Body of pancreas (tissue), 4 donors: Measurements from ENCODE around the gene SGMS1. TPM values are rescaled to one million over a fixed set of nuclear protein-coding genes. Genes with fewer than 3 reads are reported as not detected.
A peak's percentile ranks its signal among the peaks of the same experiment; 100 is the strongest.

Experiments used
- ATAC-seq: fragments of 150-250 bp; one replicate; pipeline ENCODE4 v1.9.1; 2016
- DNase-seq, 4 donors: peaks; one replicate each; pipeline ENCODE4 v3.0.0-alpha.2; 2019
- H3K27ac ChIP-seq, 4 donors: fragments of 200-600 bp; sonication (generic); 1 replicate in 3 of 4; 2 replicates in 1 of 4; pipeline versions ENCODE4 v1.5.1 to v1.6.1; 2016 to 2019; ENCODE audit warnings: mild to moderate bottlenecking in 1 of 4, mixed read lengths in 1 of 4, moderate library complexity in 1 of 4
- H3K27me3 ChIP-seq, 2 donors: fragments of 200-600 bp; sonication (generic); one replicate each; pipeline ENCODE4 v1.6.0; 2016; ENCODE audit warnings: mild to moderate bottlenecking in 1 of 2
- H3K36me3 ChIP-seq, 2 donors: fragments of 200-600 bp; sonication (generic); replicated peaks in 1 of 2; 2 replicates each; pipeline ENCODE4 v1.5.1; 2016; ENCODE audit warnings: low read depth in 2 of 2; ENCODE audit not compliant: insufficient read depth in 1 of 2
- H3K4me1 ChIP-seq: fragments of 200-600 bp; sonication (generic); one replicate; pipeline ENCODE4 v1.6.0; 2016
- H3K4me3 ChIP-seq, 2 donors: fragments of 200-600 bp; sonication (generic); 1 replicate in 1 of 2; 2 replicates in 1 of 2; pipeline ENCODE4 v1.5.1; 2016 to 2019
- H3K9me3 ChIP-seq, 3 donors: fragments of 200-600 bp; sonication (generic); 1 replicate in 2 of 3; 2 replicates in 1 of 3; pipeline ENCODE4 v1.5.1; 2016
- POLR2A ChIP-seq, 3 donors: fragments of 450-650 bp; IDR thresholded peaks; one replicate each; pipeline ENCODE4 v1.6.1; 2016; ENCODE audit warnings: antibody characterized with exemption in 3 of 3, mild to moderate bottlenecking in 2 of 3
- WGBS, 2 donors: methylation state at CpG; one replicate each; pipeline ENCODE4 v1.1.5; 2017; 5-methylcytosine and 5-hydroxymethylcytosine counted together
- intact Hi-C: fragments of 100-400 bp; cut with DNase I; formaldehyde crosslinking; loops from one replicate; pipeline ENCODE4 v1.15.1; 2023
- total RNA-seq, 2 donors: library from RNA; depleted of rRNA; stranded (reverse); fragments of >200 nt; gene quantifications; one replicate each; pipeline ENCODE4 v1.1.0, GENCODE V29; 2016
- TF ChIP-seq, protein P1 (sequence below), 7 experiments: fragments of 450-650 bp in 4 of 7; fragments of 200-600 bp in 3 of 7; sonication (generic) in 3 of 7; IDR thresholded peaks; one replicate each; pipeline ENCODE4 v1.5.1; 2016 to 2019; ENCODE audit warnings: antibody characterized with exemption in 7 of 7

Gene SGMS1
- total RNA-seq, 2 donors from 2014 or later: 46.2 to 68.9 TPM

DNA sequence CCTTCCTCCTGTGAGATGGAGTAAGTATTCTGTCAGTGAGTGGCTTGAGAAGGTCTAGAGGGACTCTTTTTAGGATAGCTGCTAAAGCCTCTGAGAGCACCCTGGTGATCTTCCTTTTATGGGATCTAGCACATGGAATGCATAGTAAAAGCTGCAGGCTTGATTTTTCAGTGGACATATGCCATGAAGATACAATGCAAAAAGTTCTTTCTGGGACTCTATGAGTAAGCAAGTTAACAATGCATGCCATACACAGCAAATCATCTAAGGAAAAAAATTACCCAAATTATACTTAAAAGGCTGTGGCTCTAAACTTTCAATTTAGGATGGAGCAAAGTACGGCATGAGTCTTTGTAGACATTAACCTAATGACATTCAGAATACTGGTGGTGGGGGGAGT, 154.5 kb downstream of the SGMS1 start:
- no peak for TF ChIP-seq POLR2A (IDR thresholded peaks at IDR 0.05)
- TF ChIP-seq, protein P1, sequence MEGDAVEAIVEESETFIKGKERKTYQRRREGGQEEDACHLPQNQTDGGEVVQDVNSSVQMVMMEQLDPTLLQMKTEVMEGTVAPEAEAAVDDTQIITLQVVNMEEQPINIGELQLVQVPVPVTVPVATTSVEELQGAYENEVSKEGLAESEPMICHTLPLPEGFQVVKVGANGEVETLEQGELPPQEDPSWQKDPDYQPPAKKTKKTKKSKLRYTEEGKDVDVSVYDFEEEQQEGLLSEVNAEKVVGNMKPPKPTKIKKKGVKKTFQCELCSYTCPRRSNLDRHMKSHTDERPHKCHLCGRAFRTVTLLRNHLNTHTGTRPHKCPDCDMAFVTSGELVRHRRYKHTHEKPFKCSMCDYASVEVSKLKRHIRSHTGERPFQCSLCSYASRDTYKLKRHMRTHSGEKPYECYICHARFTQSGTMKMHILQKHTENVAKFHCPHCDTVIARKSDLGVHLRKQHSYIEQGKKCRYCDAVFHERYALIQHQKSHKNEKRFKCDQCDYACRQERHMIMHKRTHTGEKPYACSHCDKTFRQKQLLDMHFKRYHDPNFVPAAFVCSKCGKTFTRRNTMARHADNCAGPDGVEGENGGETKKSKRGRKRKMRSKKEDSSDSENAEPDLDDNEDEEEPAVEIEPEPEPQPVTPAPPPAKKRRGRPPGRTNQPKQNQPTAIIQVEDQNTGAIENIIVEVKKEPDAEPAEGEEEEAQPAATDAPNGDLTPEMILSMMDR (IDR thresholded peaks at IDR 0.05): no peak
- intact Hi-C loops: no loop called here
- Histone ChIP-seq H3K36me3 (no peaks in the 10 kb centered on the region), H3K4me1 (peaks cover 34% of the 10 kb centered on the region), H3K27me3 (no peaks in the 10 kb centered on the region), H3K9me3 (no peaks in the 10 kb centered on the region), H3K4me3 (no peak overlapping the region), H3K27ac (peak overlapping the region in 2 of 4 donors; percentile 58 to 75)
- no peak for ATAC-seq
- no peak for DNase-seq
- WGBS, 2 donors: 92 to 100% methylated on average over 1 of the region's 1 CpG

DNA sequence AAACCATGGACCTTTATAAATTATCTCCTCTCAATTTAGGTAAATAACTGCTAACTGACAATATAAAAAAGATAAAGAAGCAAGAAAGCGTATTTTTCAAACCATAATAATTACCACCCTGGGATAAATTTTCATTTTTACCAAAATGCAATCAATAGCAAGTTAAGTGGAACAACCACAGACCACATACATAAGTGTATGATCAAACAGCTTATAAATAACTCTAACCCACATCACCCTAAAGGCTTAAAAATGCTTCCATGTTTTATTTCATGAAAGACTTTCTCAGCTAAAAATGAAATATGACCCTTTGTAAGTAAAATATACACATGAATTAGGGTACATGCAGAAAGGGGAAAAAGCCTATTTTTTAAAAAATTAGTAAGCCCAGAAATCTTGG, 156.5 kb downstream of the SGMS1 start:
- ATAC-seq: no peak
- intact Hi-C loops: no loop called here
- H3K9me3 ChIP-seq: no peaks in the 10 kb centered on the region

DNA sequence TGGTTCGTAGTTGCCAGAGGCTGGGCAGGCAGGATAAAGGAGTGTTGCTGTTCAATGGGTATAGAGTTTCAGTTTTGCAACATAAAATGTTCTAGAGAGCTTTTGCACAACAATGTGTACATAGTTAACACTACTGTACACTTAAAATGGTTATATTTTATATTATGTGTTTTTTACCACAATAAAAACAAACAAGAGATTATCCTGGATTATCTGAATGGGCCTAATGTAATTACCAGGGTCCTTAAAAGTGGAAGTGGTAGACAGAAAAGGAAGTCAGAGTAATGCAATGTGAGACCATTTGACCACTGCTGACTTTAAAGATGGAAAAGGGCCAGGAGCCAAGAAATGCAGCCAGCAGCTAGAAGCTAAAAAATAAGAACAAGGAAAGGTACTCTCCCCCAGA, 159.7 kb downstream of the SGMS1 start:
- 89 to 100% methylated on average over 1 of the region's 1 CpG for WGBS, 2 donors

More for the DNA sequence above, 156.5 kb downstream of the SGMS1 start:
- Histone ChIP-seq H3K27me3 (no peaks in the 10 kb centered on the region), H3K4me3 (no peak overlapping the region), H3K4me1 (peaks cover 27% of the 10 kb centered on the region), H3K36me3 (no peaks in the 10 kb centered on the region), H3K27ac (no peak overlapping the region)
- no peak for TF ChIP-seq POLR2A (IDR thresholded peaks at IDR 0.05)
- TF ChIP-seq, protein P1 (IDR thresholded peaks at IDR 0.05): no peak
- WGBS, 2 donors: 73 to 87% methylated on average over 1 of the region's 1 CpG
- no peak for DNase-seq

DNA sequence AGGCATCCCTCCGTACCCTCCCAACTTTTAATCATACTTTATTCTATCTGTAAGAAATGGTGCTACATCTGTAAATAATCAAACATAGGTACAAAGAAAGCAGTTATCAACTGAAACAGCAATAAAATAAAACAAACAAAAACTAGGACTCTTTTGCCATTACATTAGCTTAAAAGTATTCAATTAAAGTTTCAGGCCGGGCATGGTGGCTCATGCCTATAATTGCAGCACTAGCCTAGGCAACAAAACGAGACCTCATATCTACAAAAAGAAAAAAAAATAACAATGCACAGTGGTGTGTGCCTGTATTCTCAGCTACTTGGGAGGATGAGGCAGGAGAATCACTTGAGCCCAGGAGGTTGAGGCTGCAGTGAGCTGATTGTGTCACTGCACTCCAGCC, 161.9 kb downstream of the SGMS1 start:
- Histone ChIP-seq H3K27ac (peak overlapping the region in 3 of 4 donors; percentile 29 to 41 (median 30)), H3K4me1 (peaks cover 17% of the 10 kb centered on the region), H3K4me3 (no peak overlapping the region), H3K27me3 (no peaks in the 10 kb centered on the region), H3K36me3 (no peaks in the 10 kb centered on the region), H3K9me3 (no peaks in the 10 kb centered on the region)
- intact Hi-C loops: no loop called here
- DNase-seq (no peak), ATAC-seq (peak; percentile 45)
- 56 to 68% methylated on average over 3 of the region's 3 CpGs for WGBS, 2 donors
- TF ChIP-seq, protein P1 (IDR thresholded peaks at IDR 0.05): no peak
- TF ChIP-seq POLR2A (IDR thresholded peaks at IDR 0.05): no peak

More for the DNA sequence above, 159.7 kb downstream of the SGMS1 start:
- Histone ChIP-seq H3K4me1 (peaks cover 17% of the 10 kb centered on the region), H3K27ac (no peak overlapping the region), H3K4me3 (no peak overlapping the region), H3K36me3 (no peaks in the 10 kb centered on the region), H3K27me3 (no peaks in the 10 kb centered on the region), H3K9me3 (no peaks in the 10 kb centered on the region)
- ATAC-seq (no peak), DNase-seq (peak in 1 of 4 donors; percentile 26)
- TF ChIP-seq, protein P1 (IDR thresholded peaks at IDR 0.05): no peak
- no peak for TF ChIP-seq POLR2A (IDR thresholded peaks at IDR 0.05)
- intact Hi-C loops: no loop called here

DNA sequence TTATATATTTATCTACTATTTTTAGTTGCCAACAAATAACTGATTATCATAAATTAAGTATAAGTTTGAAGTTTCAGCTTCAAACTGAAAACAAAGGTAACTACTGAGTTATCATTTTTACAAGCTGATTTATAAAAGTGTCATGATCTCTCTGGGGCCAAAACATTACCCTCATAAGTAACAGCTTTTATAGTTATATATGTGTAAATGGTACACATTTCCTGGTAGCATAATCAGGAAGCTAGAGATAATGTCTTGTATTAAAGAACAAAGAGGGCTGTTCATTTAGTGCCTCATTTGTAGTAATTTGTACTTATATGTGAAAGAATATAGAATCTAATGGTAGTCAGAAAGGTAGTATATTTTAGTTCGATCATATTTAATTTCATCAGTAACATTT, 162.6 kb downstream of the SGMS1 start:
- Histone ChIP-seq H3K4me1 (peaks cover 17% of the 10 kb centered on the region), H3K4me3 (no peak overlapping the region), H3K27me3 (no peaks in the 10 kb centered on the region), H3K9me3 (no peaks in the 10 kb centered on the region), H3K27ac (peak overlapping the region in 3 of 4 donors; percentile 29 to 41 (median 30)), H3K36me3 (no peaks in the 10 kb centered on the region)
- 90% methylated on average over 1 of the region's 1 CpG for WGBS, 2 donors
- DNase-seq: no peak
- ATAC-seq: no peak
- intact Hi-C loops: no loop called here
- TF ChIP-seq POLR2A (IDR thresholded peaks at IDR 0.05): no peak
- TF ChIP-seq, protein P1 (IDR thresholded peaks at IDR 0.05): no peak
